ENCODE data around the gene SCUBE1.

The SCUBE1 gene

DNA sequence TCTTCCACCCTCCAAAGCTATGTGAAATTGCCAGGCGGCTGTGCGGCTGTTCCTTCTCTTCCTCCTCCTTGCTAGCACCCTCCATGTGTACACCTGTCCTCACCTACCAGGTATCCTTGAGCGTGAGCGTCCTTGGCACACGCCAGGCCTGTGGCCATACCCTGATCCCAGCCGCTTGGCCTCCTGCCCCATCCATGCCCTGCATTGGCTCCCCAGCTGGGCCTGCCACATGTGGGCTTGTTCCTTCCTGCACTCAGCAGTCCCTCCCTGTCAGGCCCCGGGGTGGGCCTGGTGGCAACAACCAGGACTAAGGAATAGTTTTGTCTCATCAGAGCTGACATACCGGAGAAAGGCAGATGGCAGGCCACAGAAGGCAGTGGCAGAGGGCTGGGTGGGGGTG is 40.0 kb downstream of the SCUBE1 start:
- DNase-seq = no peak

DNA sequence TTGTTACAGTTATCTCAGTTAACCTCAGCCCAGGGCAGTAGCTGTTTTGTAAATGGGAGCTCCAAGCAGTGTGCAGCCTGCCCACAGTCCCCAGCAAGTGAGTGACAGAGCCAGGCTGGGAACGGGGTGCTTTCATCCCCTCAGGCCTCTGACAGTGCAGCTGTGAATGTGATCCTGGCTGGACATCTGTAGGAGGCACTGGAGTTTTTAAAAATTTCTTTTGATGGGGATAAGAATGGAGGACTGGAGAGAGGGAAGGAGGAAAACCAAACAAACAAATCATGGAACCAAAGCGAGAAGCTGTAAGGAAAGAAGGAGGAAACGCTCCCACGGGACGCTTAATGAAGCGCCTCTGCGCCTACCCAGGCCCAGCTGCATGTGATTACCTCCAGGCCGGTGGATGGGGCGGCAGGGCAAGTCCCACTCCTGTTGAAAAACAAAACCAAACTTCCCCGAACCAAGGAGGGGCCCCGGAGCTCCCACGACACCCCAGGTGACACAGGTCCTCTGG is 40.6 kb downstream of the SCUBE1 start:
- DNase-seq = no peak

DNA sequence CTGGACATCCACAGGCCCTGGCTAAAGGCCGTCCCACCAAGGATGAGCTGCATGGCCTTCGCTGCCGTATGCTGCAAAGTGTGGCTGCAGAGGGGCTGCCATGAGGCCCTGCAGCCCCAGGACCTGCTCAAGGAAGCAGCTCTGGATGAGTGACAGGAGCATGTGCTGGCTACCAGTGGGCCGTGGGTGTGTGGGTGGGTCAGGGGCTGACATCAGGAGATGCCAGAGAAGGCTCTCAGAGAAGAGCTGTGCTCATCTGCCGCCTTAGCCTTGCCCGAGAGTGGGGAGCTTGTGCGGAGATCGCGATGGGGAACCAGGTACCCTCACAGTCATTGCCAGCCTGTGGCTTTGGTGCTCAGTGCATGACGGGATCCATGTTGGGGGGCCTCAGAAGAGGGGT is 41.3 kb downstream of the SCUBE1 start:
- DNase-seq = no peak

DNA sequence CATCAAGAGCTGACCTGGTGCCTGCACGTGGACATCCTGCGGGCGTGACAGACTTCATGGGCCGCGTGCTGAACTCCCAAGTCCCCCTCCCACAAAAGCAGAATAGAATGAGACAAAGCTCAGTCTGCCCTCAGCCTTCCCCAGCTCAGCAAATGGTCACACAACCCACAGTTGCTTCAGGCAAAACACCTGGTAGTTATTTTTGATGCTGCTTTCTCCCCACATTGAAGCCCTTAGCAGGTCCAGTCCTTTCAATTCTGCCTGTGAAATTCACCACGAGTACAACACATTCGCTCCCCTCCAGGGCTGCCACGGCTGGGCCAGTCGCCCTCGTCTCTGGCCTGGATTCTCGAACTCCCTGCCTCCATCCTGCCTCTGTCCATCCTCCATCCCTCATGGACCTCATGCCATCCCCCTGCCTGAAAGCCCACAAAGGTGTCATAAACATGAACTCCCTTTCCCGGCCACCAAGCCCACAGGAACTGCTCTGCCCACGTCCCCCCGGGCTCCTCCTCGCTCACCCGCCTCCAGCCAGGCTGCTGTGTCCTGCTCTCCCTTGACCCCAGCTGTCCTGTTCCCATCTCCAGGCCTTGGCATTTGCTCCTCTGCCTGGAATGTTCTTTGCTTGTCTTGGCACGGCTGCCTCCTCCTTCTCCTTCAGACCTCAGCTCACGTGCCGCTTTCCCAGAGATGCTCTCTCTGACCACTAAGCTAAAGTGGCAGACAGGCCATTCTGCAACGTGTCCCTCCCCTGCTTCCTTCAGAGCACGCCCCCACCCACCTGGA is 42.1 kb downstream of the SCUBE1 start:
- no peak for DNase-seq

DNA sequence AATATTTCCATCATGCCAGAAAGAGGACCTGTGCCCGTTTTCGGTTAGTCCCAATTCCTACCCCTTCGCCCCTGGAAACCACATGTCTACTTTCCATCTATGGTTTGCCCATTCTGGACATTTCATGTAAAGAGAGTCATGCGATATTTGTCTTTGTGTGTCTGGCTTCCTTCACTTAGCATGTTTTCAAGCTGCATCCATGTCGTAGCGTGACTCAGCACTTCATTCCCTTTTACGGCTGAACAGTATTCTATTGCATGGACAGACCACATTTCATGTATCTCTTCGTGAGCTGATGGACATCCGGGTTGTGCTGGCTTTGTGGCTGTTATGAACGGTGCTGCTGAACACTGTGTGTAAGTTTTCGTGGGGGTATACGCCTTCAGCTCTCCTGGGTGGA is 43.4 kb downstream of the SCUBE1 start:
- no peak for DNase-seq

DNA sequence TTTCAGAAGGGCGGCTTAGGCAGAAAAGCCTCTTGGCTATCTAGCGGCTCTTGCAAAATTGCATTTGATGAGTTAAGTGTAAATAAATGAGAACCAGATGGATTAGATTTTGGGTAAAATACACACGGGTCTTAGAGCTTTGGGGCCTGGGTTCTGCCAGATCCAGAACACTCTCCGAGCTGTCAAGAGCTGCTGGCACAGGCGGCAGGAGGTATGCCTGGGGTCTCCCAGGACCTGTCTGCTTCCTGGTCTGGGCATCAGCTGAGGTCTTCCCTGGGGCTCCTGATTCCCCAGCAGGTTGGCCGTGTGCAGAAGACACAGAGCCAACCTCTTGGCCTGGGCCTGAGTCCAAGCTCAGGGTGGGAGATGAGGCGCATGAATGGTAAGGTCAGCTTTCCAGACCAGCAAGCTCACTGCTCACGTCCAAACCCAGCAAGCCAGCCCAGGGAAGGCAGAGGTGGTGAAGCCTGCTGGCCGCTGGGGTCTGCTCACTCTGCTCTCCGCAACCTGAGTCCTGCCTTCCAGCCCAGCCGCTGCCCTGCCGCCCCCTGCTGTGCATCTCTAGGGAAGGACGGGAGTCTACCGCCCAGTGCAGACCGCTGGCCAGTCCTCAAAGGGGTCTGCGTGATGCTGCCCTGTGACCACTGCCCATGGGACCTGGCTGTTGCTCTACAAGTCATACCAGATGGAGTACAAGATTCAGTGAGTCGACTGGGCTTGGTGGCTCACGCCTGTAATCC is 44.9 kb downstream of the SCUBE1 start:
- DNase-seq = no peak

DNA sequence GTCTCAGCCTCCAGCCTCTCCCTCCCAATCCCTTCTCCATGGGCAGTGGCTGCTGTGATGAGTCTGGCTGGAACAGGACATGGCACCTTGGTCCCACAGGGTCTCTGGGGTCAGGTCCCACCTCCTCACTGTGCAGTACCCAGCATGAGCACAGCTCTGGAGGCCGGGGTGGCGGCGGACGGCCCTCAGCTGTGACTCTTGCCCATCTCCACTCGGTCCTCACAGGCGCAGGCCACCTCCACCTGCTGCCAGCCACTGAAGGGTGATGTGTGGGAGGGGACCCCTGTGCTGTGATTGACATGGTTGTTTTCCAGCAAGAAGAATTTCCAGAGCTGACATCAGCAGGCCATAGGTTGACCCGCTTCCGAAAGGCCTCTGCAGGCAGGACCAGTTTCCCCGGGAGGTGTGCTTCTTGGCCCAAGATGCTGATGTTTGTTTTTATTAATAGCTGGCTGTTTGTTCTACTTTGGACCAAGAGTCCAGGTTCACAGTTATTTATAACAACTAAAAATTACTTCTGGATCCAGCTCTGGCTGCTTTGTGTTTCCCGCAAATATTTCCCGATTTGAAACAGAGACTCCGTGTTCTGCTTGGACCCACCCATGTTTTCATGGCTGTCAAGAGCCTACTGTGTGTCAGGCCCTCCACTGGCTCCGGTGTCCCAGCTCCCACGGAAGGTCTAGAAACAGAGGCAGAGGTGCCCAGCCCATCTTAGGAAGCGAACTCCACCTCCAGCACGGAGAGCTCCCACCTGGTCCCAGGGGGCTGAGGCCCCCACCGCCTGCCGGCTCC is 45.7 kb downstream of the SCUBE1 start:
- no peak for DNase-seq

- DNase-seq = no peak
Measured at GRCh38 chr22:43296276-43296902, 46.8 kb downstream of the SCUBE1 start.

GRCh38 chr22:43295660-43296059 is 47.5 kb downstream of the SCUBE1 start:
- DNase-seq = no peak

- DNase-seq = no peak
Measured at GRCh38 chr22:43295173-43295572, 48.0 kb downstream of the SCUBE1 start.

GRCh38 chr22:43293655-43294392 is 49.3 kb downstream of the SCUBE1 start:
- peak in 2 of 51 donors; percentile 7 to 10 for DNase-seq

- DNase-seq = no peak
Measured at GRCh38 chr22:43293259-43293654, 49.9 kb downstream of the SCUBE1 start.

GRCh38 chr22:43292630-43293018 is 50.5 kb downstream of the SCUBE1 start:
- DNase-seq = peak in 1 of 51 donors; percentile 36

- no peak for DNase-seq
Measured at GRCh38 chr22:43291381-43291780, 51.8 kb downstream of the SCUBE1 start.

- peak in 6 of 51 donors; percentile 6 to 13 (median 10) for DNase-seq
Measured at GRCh38 chr22:43289976-43290721, 53.0 kb downstream of the SCUBE1 start.

- no peak for DNase-seq
Measured at GRCh38 chr22:43289531-43289963, 53.6 kb downstream of the SCUBE1 start.

DNA sequence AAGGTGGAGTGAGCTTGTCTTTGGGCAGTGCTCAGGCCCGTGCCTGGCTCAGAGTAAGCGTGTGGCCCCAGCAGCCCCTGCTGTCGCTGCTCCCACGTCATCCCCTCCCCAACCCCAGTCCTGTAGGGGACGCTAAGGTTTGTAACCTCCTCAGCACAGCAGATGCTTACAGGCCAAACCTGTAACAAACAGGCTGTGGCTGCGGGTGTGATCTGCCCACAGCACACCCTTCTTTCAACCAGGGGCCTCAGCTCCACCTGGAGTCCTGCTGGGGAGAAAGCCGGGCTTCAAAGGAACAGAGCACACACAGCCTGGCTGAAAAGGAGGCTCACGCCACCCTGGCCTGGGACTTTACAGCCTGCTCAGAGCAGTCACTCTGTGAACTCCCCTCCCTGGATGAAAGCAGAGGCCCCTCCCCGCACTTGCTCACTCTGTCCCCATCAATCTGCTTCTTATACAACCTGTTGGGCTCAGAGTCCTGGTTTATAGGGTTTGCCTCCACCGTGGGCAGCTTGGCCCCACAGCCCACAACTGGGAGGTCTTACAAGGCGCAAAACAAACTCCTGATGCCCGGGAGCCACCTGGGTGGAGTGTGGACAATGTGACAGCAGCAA is 54.3 kb downstream of the SCUBE1 start:
- DNase-seq = no peak

DNA sequence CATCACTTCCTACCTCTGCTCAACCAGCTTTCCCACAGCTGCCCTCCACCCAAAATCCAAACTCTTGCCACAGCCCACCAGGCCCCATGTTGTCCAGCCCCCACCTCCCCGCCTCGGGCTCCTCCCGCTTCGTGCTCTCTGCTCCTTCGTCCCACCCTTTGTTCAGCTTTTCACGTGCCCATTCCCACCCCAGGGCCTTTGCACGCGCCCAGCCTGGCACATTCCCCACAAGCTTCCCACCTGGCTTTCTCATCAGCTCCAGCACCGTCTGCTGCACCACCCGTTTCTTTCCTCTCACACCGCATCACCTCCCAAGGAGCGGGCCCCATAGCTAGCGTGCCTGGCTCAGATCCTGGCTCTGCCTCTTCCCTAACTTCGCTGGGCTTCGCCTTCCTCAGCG is 54.8 kb downstream of the SCUBE1 start:
- DNase-seq = no peak

DNA sequence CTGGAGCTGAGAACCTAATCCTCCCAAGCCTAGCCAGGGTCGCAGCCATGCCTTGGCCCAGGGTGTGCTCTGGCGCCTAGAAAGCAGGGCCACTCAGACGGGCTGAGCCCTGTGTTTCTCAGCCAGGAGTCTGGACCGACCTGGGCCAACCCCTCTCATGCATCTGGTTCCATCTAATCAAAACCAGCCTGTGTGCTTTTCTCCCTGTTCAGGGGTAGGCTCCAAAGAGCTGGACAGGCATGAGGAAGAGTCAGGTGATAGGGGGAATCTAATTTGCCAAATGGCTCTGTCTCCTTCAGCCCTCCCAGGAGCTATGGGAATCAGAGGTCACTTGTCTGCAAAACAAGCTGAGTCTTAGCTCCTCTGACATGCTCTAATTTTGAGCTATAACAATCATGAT is 55.7 kb downstream of the SCUBE1 start:
- no peak for DNase-seq

GRCh38 chr22:43281394-43281793 is 61.8 kb downstream of the SCUBE1 start:
- no peak for DNase-seq

Data from hypothalamus (tissue), 51 donors.